GM19395 (cell line): Measurements from ENCODE around the gene MTERF4.

Experiments
- ATAC-seq: cut with Tn5 transposase; IDR thresholded peaks from one replicate; pipeline ENCODE4 v1.9.1; 2021; ENCODE audit warnings: mild to moderate bottlenecking, moderate library complexity; ENCODE audit not compliant: unreplicated experiment

MTERF4 gene

GRCh38 chr2:241091201-241091600, 10.9 kb downstream of the MTERF4 start:
- ATAC-seq: no peak

DNA sequence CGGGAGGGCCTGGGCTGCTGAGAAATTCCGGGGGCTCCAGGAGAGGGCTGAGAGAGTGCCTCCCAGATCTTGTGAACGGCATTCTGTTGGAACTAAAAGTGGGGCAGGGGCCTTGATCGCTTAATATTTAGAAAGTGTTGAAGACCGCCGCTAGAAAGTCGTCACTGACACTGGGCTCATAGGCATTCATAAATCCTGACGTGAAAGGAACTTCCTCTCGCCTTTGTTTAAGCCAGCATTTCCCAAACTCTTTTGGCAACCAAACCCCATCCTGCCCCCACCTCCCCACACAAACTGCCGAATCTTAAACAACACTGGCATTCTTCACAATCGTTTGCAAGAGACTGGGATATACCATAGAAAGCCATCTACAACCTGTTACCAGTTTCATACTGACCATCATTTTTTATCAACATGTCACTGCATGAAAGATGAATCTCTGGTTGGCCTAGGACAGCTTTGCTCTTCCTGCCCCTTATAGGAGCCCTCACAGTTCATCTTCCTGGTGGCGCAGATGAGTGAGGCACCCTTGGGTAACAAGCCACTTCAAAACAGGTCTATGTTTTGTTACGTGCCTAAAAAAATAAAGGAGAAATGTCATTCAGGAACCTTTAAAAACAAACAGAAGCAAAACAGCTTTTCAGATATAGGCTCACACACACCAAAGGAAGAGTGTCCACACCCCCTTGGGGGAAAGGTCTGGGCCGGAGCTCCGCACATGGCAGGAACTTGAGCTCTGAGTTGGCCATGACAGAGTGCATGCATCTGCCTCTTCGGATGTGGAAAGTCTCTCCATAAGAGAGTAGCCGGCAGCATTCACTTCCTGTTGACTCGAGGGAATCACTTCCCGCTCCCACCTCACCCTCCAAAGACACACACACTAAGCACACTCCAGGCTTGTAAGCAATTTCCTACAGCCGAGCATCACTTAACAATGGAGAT, 13.0 kb downstream of the MTERF4 start:
- no peak for ATAC-seq

DNA sequence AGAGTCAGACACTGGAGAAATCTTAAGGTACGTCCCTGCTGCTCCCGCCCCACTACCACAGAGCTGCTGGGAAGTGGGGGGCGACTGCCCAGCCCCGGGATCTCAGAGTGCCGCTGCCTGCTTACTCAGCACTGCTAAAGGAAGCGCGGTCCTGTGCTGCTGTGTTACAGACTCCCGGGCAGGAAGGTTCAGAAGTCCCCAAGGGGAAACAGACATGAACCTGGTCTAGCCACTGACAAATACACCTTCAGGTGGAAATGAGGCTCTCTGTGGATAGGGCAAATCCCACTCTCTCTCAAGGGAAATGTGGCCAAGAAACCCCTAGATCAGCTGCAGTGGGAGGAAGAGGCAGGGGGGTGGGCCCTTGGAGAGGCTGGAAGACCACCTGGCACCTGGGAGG, 13.7 kb downstream of the MTERF4 start:
- peak; percentile 45 for ATAC-seq

DNA sequence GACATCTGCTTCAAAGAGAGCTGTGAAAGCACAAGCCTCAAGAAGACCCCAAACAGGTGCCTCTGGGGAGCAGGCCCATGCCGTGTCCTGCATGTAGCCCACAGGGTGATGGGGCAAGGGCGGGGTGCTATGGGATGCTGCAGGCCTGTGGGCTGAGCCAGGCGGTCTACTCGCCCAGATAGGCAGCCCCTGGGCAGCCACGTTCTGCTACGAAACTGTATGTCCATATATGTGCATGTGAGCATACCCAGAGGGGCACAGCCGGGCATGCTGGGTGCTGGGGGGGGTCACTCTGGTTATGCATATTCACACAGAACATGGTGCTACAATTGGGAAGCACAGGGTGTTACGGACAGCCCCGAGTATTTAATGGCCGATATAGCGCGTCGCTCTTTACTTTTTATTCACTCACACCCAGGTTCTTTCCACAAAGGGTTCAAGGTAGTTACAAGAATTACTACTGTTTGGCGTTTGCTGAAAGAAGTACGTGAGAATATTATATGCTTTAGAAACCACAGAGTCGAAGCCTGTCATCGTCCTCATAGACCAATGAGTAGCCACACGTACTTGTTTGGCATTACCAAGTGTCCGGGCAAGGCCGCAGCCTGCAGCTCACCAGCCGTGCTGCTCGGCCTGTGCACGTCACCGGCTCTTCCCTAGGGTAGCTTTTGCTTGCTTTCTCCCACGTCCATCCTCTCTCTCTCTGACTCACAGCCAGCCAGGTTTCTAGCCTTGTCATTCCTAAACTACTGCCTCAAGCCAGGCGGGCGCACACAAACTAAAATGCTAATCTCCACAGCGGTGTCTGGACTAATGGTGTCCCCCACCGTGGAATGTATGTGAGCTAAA, 14.4 kb downstream of the MTERF4 start:
- peak; percentile 62 for ATAC-seq

DNA sequence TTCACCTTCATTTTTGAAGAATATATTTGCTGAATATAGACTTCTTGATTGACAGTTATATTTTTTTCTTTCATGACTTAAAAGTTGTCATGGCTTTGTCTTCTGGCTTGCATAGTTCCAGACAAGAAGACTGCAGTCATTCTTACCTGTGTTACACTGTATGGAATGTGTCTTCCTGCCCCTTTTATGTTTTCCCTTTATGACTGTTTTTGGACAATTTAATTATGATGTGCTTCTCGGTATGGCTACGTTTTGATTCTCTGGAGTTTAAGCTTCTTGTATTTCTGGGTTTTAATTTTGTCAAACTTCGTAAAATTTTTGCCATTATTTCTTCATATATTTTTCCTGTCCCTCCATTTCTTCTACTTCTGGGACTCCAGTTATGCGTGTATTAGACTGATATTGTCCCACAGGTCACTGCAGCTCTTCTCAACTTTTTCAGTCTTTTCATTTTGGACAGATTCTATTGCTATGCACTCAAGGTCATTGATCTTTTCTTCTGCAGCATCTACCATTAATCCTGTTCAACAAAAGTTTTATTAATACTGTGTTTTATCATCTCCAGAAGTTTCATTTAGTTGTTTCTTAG, 17.1 kb downstream of the MTERF4 start:
- ATAC-seq: no peak

DNA sequence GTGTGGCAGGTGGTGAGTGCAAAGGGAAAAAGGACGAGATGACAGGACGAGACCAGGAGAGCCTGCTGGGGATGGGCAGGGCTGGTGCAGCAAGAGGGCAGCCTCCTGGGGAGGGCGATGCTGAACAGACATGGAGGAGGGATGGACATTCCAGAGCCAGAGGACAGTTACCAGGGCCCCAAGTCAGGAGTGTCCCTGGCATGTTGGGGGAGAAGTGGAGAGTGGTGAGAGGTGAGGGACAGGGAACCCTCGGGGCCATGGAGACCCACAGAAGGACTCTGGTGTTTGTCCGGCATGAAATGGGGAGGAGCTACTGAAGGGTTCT, 19.0 kb downstream of the MTERF4 start:
- no peak for ATAC-seq

GRCh38 chr2:241082341-241083090, 19.6 kb downstream of the MTERF4 start:
- no peak for ATAC-seq

GRCh38 chr2:241081643-241082340, 20.3 kb downstream of the MTERF4 start:
- no peak for ATAC-seq

DNA sequence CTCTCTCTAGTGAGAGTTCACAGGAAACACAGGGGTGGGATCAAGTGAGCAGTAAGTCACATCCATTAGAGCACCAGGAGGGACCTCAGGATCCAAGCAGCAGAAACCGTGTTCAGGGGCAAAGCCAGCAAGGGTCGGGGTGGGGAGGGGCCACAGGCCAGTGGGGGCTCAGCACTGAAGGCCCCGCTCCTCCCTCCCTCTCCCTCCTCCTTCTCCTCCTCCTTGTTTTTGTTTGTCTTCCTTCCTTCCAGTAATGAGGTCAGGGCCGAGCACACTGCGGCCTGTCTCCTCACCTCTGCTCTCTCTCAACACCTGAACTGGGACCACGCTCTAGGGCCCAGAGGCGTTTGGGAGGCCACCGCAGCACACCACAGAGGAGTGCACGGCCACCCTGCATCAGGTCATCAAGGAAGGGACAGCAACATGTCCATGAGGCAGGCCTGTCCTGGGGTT, 20.9 kb downstream of the MTERF4 start:
- ATAC-seq: no peak

- no peak for ATAC-seq
Measured at GRCh38 chr2:241080405-241081189, 21.5 kb downstream of the MTERF4 start.

- no peak for ATAC-seq
Measured at GRCh38 chr2:241074901-241075540, 27.1 kb downstream of the MTERF4 start.

GRCh38 chr2:241074065-241074818, 27.8 kb downstream of the MTERF4 start:
- no peak for ATAC-seq

GRCh38 chr2:241073166-241074064, 28.7 kb downstream of the MTERF4 start:
- no peak for ATAC-seq

- no peak for ATAC-seq
Measured at GRCh38 chr2:241072553-241073165, 29.4 kb downstream of the MTERF4 start.

DNA sequence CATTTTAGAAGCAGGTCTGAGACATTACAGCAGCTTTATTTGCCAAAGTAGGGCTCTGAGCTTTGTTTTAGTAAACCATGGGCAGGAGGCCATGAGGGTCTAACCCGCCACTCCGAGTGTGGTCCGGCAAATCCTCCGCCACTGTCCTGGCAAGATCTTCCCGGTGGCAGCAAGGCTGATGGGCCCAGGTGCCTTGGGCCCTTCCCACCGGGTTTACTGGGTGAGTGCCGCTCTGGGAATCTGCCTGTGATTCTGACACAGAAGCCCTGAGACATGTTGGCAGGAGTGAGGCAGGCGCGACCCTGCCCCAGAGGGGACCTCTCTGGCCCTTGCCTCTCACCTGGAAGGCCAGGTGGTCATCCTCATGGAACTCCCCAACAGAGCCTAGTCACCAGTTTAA, 29.9 kb downstream of the MTERF4 start:
- ATAC-seq: no peak

GRCh38 chr2:241071677-241072111, 30.4 kb downstream of the MTERF4 start:
- no peak for ATAC-seq
